Activated CD4-positive, alpha-beta T cell treated with anti-CD3 and anti-CD28 coated beads, Interleukin-2, amount 50 U/mL, for 48 hours (primary cell): Measurements from ENCODE around the gene BRME1.
A peak's percentile ranks its signal among the peaks of the same experiment; 100 is the strongest.
"Not testable (repeated sequence)": the region's sequence is repeated elsewhere in the genome, so short reads cannot be mapped to it uniquely, and the experiment has no call there.

ENCODE experiments used
- DNase-seq, 2 experiments: peaks; one replicate each; pipeline ENCODE4 v3.0.0-alpha.2; 2020

Gene BRME1

GRCh38 chr19:13926010-13926409 lies 20.1 kb upstream of the BRME1 start:
- no peak for DNase-seq

GRCh38 chr19:13923194-13923987 lies 17.5 kb upstream of the BRME1 start:
- DNase-seq = no peak

GRCh38 chr19:13922118-13922517 lies 16.2 kb upstream of the BRME1 start:
- not testable (repeated sequence) for DNase-seq

GRCh38 chr19:13920940-13921747 lies 15.2 kb upstream of the BRME1 start:
- peak; percentile 15 to 33 for DNase-seq

- no peak for DNase-seq
These were observed 14.6 kb upstream of the BRME1 start for GRCh38 chr19:13920524-13920923.

- DNase-seq = peak in 1 of 2 experiments; percentile 13
These were observed 13.0 kb upstream of the BRME1 start for GRCh38 chr19:13918726-13919411.

GRCh38 chr19:13917888-13918406 lies 12.0 kb upstream of the BRME1 start:
- no peak for DNase-seq

GRCh38 chr19:13914777-13915176 lies 8.9 kb upstream of the BRME1 start:
- DNase-seq = no peak

- DNase-seq = no peak
These were observed 7.4 kb upstream of the BRME1 start for GRCh38 chr19:13913352-13913751.

- DNase-seq = no peak
These were observed 3.5 kb upstream of the BRME1 start for GRCh38 chr19:13909430-13909829.

- DNase-seq = no peak
These were observed 2.8 kb upstream of the BRME1 start for GRCh38 chr19:13908674-13909073.

- DNase-seq = no peak
These were observed 993 bp upstream of the BRME1 start for GRCh38 chr19:13906910-13907309.

- DNase-seq = peak; percentile 21 to 41
These were observed 596 bp upstream of the BRME1 start for GRCh38 chr19:13906521-13906904.

- peak; percentile 32 to 49 for DNase-seq
These were observed 2.8 kb downstream of the BRME1 start for GRCh38 chr19:13902993-13903555.

GRCh38 chr19:13899912-13900584 lies 5.9 kb downstream of the BRME1 start:
- no peak for DNase-seq

- no peak for DNase-seq
These were observed 6.5 kb downstream of the BRME1 start for GRCh38 chr19:13899393-13899792.

GRCh38 chr19:13896227-13896626 lies 9.7 kb downstream of the BRME1 start:
- DNase-seq = no peak

GRCh38 chr19:13894552-13894951 lies 11.4 kb downstream of the BRME1 start:
- DNase-seq = no peak

GRCh38 chr19:13892870-13893269 lies 13.0 kb downstream of the BRME1 start:
- no peak for DNase-seq

- no peak for DNase-seq
These were observed 15.8 kb downstream of the BRME1 start for GRCh38 chr19:13890136-13890535.

- no peak for DNase-seq
These were observed 17.6 kb downstream of the BRME1 start for GRCh38 chr19:13888281-13888680.

GRCh38 chr19:13887517-13887916 lies 18.4 kb downstream of the BRME1 start:
- DNase-seq = no peak
